GM12878 (cell line): Measurements from ENCODE around the gene UBE2I. TPM values are rescaled to one million over a fixed set of nuclear protein-coding genes. Genes with fewer than 3 reads are reported as not detected.
A peak's percentile ranks its signal among the peaks of the same experiment; 100 is the strongest.

Source experiments
- ATF2 ChIP-seq: IDR thresholded peaks from 2 replicates; pipeline ENCODE4 v1.6.1; 2012; ENCODE audit warnings: low read length, inconsistent platforms
- E2F8 ChIP-seq: fragments of 450-650 bp; IDR thresholded peaks from 2 replicates; pipeline ENCODE4 v1.6.1; 2018; ENCODE audit warnings: mild to moderate bottlenecking, low read depth, moderate library complexity; ENCODE audit not compliant: partially characterized antibody
- E4F1 ChIP-seq: fragments of 450-650 bp; IDR thresholded peaks from 2 replicates; pipeline ENCODE4 v1.6.1; 2018; ENCODE audit warnings: borderline replicate concordance, mild to moderate bottlenecking; ENCODE audit not compliant: partially characterized antibody
- EGR1 ChIP-seq, 2 experiments: IDR thresholded peaks; 1 replicate in 1 of 2; 2 replicates in 1 of 2; pipeline ENCODE4 v1.6.1; 2011 to 2012; ENCODE audit warnings: low read depth in 2 of 2, low read length in 2 of 2, borderline replicate concordance in 1 of 2, mild to moderate bottlenecking in 1 of 2, moderate library complexity in 1 of 2
- FOXM1 ChIP-seq: IDR thresholded peaks from 2 replicates; pipeline ENCODE4 v1.6.1; 2012; ENCODE audit warnings: low read depth, mild to moderate bottlenecking, inconsistent platforms, low read length, moderate library complexity
- HCFC1 ChIP-seq: fragments of 150-350 bp; IDR thresholded peaks from 2 replicates; pipeline ENCODE4 v1.6.1; 2014; ENCODE audit warnings: low read length
- MYC ChIP-seq: IDR thresholded peaks from 2 replicates; pipeline ENCODE4 v1.6.1; 2011; ENCODE audit warnings: mild to moderate bottlenecking, low read length, moderate library complexity, inconsistent platforms; ENCODE audit not compliant: insufficient read depth, insufficient replicate concordance, insufficient read length, severe bottlenecking
- NRF1 ChIP-seq: conservative IDR thresholded peaks from 2 replicates; pipeline ENCODE4 v1.6.1; 2011; ENCODE audit warnings: mild to moderate bottlenecking, low read depth, low read length, improper control_type of control experiment
- PAX8 ChIP-seq: fragments of 450-650 bp; IDR thresholded peaks from 2 replicates; pipeline ENCODE4 v1.6.1; 2017; ENCODE audit warnings: mild to moderate bottlenecking, moderate library complexity
- PKNOX1 ChIP-seq: fragments of 450-650 bp; IDR thresholded peaks from 2 replicates; pipeline ENCODE4 v1.6.1; 2016; ENCODE audit warnings: mild to moderate bottlenecking
- RBBP5 ChIP-seq: fragments of 200-600 bp; sonication (generic); conservative IDR thresholded peaks from 2 replicates; pipeline ENCODE4 v1.6.1; 2016
- RCOR1 ChIP-seq: conservative IDR thresholded peaks from 2 replicates; pipeline ENCODE4 v1.6.1; 2012; ENCODE audit warnings: low read depth, low read length, improper control_type of control experiment
- SIX5 ChIP-seq: IDR thresholded peaks from 2 replicates; pipeline ENCODE4 v1.6.1; 2011; ENCODE audit warnings: mild to moderate bottlenecking, low read depth, low read length, moderate library complexity; ENCODE audit not compliant: severe bottlenecking
- USF1 ChIP-seq: IDR thresholded peaks from 2 replicates; pipeline ENCODE4 v1.6.1; 2011; ENCODE audit warnings: borderline replicate concordance, low read depth, mild to moderate bottlenecking, moderate library complexity, mixed read lengths, low read length; ENCODE audit not compliant: insufficient read depth; ENCODE audit errors: extremely low read length
- ZBTB11 ChIP-seq: fragments of 450-650 bp; formaldehyde crosslinking; IDR thresholded peaks from 2 replicates; pipeline ENCODE4 v1.5.0; 2022; ENCODE audit warnings: mild to moderate bottlenecking, missing genetic modification characterization
- polyA plus RNA-seq, 11 experiments: library from polyadenylated mRNA; depleted of rRNA in 4 of 11; unstranded in 6 of 11; stranded (reverse) in 5 of 11; fragments of >200 nt; fragmentation: Nextera tagmentation in 4 of 11; fragmentation: Illumina TruSeq in 1 of 11; extraction: Ambion mirVana in 4 of 11; extraction: Trizol in 1 of 11; gene quantifications; 1 replicate in 1 of 11; 2 replicates in 10 of 11; pipeline versions ENCODE4 v1.2.1 to v1.2.3, GENCODE V29; 2011 to 2016; ENCODE audit warnings: inconsistent platforms in 2 of 11, missing spikeins in 2 of 11, low read depth in 1 of 11
- total RNA-seq, 4 experiments: library from RNA; depleted of rRNA in 3 of 4; stranded (reverse); fragments of >200 nt in 3 of 4; fragmentation: Illumina TruSeq in 1 of 4; extraction: Trizol in 1 of 4; gene quantifications; 2 replicates each; pipeline versions ENCODE4 v1.2.1 to v1.2.3, GENCODE V29; 2013 to 2021

The UBE2I gene
- total and polyA plus RNA-seq, 10 of the 15 experiments (the other 5 are each of a cell fraction or from before 2014, with no cell fraction given), result 47.5 to 243 (median 194) TPM

GRCh38 chr16:1308977-1309885 lies at the start of gene UBE2I (continued):
- TF ChIP-seq PAX8, result no peak
- peak; percentile 91 for TF ChIP-seq E2F8
- no peak for TF ChIP-seq RBBP5
- TF ChIP-seq NRF1, result no peak
- peak in 1 of 2 experiments; percentile 9; a peak in 1 of 3 replicates for TF ChIP-seq EGR1 (IDR thresholded peaks at IDR 0.05; ENCODE audit: borderline replicate concordance in 1 of 2, low read depth in 2 of 2, low read length in 2 of 2)
- no peak for TF ChIP-seq ATF2
- TF ChIP-seq FOXM1, result no peak
- TF ChIP-seq RCOR1, result no peak
- TF ChIP-seq MYC, result peak; percentile 50
- TF ChIP-seq ZBTB11 (CRISPR knock-in tag), result no peak
- TF ChIP-seq SIX5, result no peak
- peak; percentile 72 for TF ChIP-seq PKNOX1
- TF ChIP-seq E4F1, result peak; percentile 87
- no peak for TF ChIP-seq USF1
- peak; percentile 48; the same call in 1 of the 2 replicates for TF ChIP-seq HCFC1
